GM21825 (cell line): ENCODE measurements around the gene LRGUK.
"Not testable (repeated sequence)": the region's sequence is repeated elsewhere in the genome, so short reads cannot be mapped to it uniquely, and the experiment has no call there.

Experiments
- ATAC-seq: cut with Tn5 transposase; IDR thresholded peaks from one replicate; pipeline ENCODE4 v1.9.1; 2021; ENCODE audit warnings: mild to moderate bottlenecking, moderate library complexity; ENCODE audit not compliant: unreplicated experiment

The LRGUK gene

GRCh38 chr7:134295982-134296381 is 168.8 kb downstream of the LRGUK start:
- not testable (repeated sequence) for ATAC-seq

- ATAC-seq: no peak
These were observed 170.3 kb downstream of the LRGUK start for GRCh38 chr7:134297489-134297888.

- no peak for ATAC-seq
These were observed 172.0 kb downstream of the LRGUK start for GRCh38 chr7:134298902-134299683.

- ATAC-seq: no peak
These were observed 173.8 kb downstream of the LRGUK start for GRCh38 chr7:134300988-134301387.

- no peak for ATAC-seq
These were observed 174.5 kb downstream of the LRGUK start for GRCh38 chr7:134301592-134301991.

- no peak for ATAC-seq
These were observed 175.0 kb downstream of the LRGUK start for GRCh38 chr7:134302120-134302519.

GRCh38 chr7:134307320-134307719 is 180.2 kb downstream of the LRGUK start:
- ATAC-seq: no peak

- ATAC-seq: no peak
These were observed 181.4 kb downstream of the LRGUK start for GRCh38 chr7:134308548-134308947.

- no peak for ATAC-seq
These were observed 184.7 kb downstream of the LRGUK start for GRCh38 chr7:134311807-134312206.

- ATAC-seq: no peak
These were observed 185.6 kb downstream of the LRGUK start for GRCh38 chr7:134312717-134313116.

GRCh38 chr7:134313543-134313942 is 186.4 kb downstream of the LRGUK start:
- ATAC-seq: no peak
